ENCODE results near the gene NKX2-8.
A peak's percentile ranks its signal among the peaks of the same experiment; 100 is the strongest.

The NKX2-8 gene

GRCh38 chr14:36582011-36582873 lies at the start of gene NKX2-8:
Gene NKX2-8, minus strand, starts transcription at chr14:36582614. Its CDS starts 225 bp downstream, at chr14:36582389.
- DNase-seq (ENCODE audit: low read depth): no peak

DNA sequence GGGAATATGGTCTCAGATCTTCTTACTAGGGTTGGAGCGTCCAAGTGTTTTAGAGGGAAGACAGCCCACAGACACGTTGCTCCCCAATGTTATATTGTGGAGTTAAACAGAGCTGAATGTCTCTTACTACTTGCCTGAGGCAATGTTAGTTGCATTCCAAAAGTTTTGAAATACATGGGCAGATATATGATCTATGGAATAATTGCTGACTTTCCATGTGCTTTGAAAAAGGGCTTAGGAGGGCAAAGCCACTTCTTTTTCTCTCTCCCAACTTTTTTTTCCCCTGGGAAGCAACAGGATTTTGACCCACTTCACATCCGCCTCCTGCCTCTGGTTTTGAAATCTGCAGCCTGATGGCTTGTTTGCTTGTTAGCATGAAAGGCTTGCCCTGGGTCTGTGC lies 45.6 kb upstream of the NKX2-8 start:
- DNase-seq (ENCODE audit: low read depth): no peak

DNA sequence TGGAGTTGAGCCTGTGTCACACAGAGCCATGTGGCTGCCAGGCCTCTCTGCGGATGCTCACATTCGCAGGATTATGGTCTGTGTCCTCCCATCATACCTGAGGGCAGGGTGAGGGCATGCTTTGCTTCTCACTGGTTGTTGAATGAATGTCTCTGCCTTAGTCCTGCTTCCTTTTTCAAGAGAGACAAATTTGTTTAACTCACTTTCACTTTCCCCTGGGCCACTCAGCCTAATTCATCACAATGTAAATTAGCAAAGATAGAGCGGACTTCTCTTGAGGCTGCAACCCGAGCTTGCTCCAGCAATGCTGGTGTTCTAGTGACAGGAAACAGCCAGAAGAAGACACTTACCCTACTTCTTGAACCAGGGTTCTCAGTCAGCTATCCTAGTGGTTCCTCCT lies 43.7 kb upstream of the NKX2-8 start:
- no peak for DNase-seq (ENCODE audit: low read depth)

GRCh38 chr14:36625436-36625835 lies 43.0 kb upstream of the NKX2-8 start:
- no peak for DNase-seq (ENCODE audit: low read depth)

- DNase-seq (ENCODE audit: low read depth): no peak
Observed at GRCh38 chr14:36625014-36625413, 42.6 kb upstream of the NKX2-8 start.

DNA sequence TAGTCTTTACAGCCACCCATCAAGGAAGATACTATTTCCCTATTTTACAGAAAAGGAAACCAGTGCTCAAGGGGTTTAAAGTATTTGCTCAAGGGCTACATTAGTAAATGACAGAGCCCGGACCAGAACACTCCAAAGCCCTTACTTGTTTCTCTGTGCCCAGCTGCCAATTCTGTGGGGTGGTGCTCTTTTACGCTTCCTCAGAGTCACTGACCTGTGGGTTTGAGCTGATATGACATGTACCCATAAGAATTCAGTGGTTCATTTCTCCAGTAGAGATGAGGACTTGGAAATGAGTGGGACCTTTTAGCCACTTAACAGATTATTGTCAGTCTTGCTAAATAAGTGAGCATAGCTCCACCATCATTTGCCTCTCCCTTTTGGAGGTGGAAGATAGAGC lies 37.4 kb upstream of the NKX2-8 start:
- DNase-seq (ENCODE audit: low read depth): no peak

DNA sequence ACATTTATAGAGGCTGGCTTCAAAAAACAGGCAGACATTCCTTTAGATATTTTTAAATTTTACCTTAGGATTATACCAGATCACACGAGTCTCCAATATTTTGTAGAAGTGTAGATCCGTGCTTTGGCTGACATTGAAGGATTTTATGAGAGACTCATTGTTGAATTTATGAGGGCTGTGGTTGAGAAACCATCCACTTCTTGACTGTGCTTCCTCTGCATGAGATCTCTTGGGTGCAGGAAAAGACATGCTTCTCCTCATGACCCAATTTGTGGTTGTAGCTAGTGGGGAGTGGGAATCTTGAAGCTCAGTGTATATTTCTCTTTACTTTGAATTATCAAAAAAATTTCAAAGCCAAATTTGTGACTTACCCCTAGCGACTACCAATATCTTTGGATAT lies 36.7 kb upstream of the NKX2-8 start:
- DNase-seq (ENCODE audit: low read depth): no peak

DNA sequence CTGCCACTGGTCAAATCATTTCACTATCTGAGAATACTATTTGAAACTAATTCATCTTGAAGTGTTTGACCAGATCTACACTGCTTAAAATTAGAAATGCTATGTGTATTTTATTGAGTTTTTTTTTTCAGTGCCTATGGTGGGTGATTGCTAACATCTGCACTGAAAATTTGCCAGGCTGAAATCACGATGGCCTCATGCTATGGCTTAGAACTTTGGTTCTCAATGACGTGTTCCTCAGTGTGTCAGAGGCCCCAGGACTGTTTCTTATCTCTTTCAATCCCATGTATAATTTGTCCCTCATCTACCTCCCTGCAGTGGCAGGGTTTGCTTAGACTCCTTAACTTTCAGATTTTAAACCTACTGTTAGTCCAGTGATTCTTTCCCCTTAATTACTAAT lies 36.2 kb upstream of the NKX2-8 start:
- DNase-seq (ENCODE audit: low read depth): no peak

DNA sequence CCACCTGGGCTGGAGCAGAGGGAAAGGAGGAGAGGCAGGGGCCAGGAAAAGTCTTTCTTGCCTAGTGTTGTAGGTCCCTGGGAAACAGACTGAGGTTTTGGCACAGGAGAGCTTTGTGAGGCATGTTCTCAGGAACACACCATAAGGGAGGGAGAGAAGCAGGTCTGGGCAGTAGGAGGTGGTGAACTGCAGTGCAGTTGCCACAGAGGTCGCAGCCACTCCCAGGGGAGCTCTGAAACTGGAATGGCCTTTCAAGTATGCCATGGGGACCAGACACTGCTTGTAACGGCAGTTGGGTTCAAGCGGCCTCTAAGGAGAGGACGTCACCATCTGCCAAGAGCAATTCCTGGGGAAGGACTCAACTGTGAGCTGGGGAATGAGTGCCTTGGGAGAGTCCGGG lies 35.4 kb upstream of the NKX2-8 start:
- DNase-seq (ENCODE audit: low read depth): no peak

DNA sequence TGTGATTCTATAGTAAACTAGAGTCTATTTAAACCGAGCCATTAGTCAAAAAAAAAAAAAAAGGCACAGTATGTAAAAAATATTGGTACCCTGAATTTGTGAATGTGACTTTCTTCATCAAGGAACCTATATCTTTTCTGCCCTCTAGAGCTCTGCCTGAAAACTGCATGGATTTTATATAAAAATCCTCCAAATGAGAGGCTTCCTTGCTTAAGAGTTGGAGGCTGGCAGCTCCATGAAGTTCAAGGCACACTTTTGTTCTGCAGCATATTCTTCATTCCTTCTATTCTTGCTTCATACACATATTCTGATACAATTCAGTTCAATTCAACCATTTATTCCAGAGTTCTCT lies 23.1 kb upstream of the NKX2-8 start:
- no peak for DNase-seq (ENCODE audit: low read depth)

DNA sequence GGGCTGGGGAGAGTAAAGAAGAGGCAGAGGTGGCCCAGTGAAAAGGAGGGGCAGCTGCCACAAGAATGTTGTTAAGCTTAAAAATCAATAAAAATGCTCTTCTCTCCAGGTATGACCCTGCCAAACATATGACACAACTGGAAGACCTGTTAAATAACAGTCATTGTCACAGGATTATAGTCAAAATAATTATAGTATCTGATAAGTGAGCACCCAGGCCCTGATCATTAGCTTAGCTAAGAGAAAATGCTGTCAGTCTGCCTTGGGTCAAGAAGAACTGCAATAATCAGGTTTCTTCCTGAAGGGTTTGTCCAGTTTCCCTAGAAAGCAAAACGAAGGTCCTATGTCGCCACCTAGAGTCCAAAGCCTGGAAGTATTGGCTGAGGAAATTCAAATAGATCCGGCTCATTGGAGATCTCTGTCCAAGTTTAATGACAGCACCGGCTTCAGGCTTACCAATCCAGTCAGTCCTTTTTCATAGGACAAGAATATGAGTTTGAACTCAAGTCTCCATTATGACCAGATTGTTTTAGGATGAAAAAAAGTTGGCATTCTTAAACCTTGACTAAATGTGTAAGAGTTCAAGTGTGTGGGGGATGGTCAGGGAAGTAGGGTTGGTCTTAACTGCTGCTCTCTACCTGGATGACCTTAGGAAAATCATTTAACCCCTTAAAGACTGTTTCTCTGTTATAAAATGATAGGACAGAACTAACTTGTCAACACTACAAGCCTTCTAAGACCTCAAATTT lies 22.5 kb upstream of the NKX2-8 start:
- DNase-seq (ENCODE audit: low read depth): peak; percentile 9

DNA sequence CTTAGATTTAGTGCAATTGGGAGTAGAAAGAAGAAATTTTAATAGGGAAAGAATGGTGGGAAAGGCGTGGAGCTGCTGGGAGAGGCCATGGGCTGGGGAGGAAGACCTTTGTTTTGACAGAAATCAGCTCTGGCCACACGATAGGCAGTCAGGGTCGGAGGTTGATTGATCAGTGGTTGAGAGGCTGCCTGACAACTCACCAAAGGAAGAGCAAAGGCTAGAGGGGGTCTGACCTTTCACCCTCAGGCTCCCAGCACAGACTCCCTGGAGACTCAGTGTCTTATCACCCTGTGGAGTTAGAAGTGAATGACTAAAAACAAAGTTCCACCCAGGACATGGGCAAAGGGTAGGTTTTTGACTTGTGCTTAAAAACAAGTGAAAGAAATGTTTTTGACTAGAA lies 18.0 kb upstream of the NKX2-8 start:
- no peak for DNase-seq (ENCODE audit: low read depth)

- DNase-seq (ENCODE audit: low read depth): no peak
Observed at GRCh38 chr14:36591482-36591881, 9.1 kb upstream of the NKX2-8 start.

- no peak for DNase-seq (ENCODE audit: low read depth)
Observed at GRCh38 chr14:36588788-36589187, 6.4 kb upstream of the NKX2-8 start.

DNA sequence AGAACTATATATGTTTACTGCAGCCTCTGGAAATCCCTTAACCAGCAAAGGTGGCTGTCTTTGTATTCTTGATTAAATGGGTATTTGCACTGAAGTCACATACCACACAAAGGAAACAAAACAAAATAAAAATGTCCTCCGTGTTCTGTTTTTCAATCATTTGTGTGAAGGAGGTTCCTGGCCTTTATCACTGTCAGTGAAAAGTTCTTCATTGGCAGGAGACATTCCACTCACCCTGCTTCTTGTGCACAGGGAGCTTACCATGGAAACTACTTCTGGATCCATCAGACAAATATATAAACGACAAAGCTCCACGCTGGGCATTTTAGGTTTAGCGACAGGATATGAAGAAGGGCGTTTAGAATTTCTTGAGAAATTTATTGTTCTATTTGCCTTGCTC lies 5.7 kb upstream of the NKX2-8 start:
- no peak for DNase-seq (ENCODE audit: low read depth)

- DNase-seq (ENCODE audit: low read depth): no peak
Observed at GRCh38 chr14:36585100-36585499, 2.7 kb upstream of the NKX2-8 start.

- DNase-seq (ENCODE audit: low read depth): no peak
Observed at GRCh38 chr14:36583893-36584811, 1.7 kb upstream of the NKX2-8 start.

- no peak for DNase-seq (ENCODE audit: low read depth)
Observed at GRCh38 chr14:36583242-36583892, 953 bp upstream of the NKX2-8 start.

DNA sequence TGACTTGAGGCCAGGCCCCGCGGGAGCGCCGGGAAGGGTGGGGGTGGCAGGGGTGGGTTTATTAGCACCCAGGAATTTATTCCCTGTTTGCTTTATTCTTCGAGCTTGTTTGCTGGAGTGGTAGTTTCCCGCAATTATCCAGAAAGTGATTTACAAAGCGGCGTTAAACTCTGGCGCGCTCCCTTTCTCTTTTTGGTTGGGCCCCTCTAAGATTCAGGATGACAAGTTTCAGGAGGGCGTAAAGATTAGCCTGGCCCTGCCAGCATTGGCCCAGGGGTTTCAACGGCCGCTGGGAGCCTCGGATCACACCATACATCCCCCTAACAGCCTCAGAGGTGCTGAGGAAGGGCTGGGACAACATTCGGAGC lies 444 bp upstream of the NKX2-8 start:
- no peak for DNase-seq (ENCODE audit: low read depth)

DNA sequence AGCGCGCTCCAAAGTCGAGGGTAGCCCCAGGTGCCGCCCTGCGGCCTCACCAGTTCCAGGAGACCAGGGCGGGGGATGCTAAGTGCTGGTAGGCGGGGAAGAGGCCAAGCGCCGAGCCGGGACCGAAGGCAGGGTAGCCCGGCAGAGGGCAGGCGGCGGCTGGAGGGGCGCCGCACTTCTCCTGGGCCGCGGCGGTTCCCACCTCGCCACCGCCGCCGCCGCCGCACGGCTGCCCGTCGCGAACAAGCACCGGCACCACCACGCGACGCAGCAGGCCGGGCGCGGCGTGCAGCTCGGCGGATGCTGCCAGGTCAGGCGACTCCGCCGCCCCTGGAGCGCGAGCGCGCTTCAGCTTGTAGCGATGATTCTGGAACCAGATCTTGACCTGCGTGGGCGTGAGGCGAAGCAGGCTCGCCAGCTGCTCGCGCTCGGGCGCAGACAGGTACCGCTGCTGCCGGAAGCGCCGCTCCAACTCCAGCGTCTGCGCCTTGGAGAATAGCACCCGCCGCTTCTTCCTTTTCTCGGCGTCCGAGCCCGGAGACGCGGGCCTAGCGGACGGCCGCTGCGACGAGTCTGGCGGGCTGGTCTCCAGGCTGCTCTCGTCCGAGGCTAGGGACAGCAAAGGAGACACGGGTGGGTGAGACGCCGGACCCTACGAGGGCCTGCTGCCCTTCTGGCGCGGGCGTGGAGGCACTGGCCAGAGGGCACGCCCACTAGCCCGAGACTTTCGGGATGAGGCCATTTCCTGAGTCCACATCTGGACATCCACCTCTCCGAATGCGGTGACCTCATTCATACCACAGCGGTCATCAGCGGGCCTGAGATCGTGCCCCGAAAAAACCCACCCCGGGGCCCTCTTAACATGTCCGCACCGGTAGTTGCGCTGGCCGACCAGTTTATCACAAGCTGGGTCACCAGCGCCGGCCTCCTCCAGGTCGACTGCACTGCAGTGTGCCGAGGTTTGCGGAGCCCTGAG lies 1.3 kb downstream of the NKX2-8 start:
- no peak for DNase-seq (ENCODE audit: low read depth)

All from stimulated activated CD4-positive, alpha-beta T cell treated with anti-CD3 and anti-CD28 coated beads, Interleukin-2, amount 100 ng/mL, for 4 hours (primary cell).